Hepatocyte (in vitro differentiated cells): ENCODE results near the gene STAC2. TPM values are rescaled to one million over a fixed set of nuclear protein-coding genes. Genes with fewer than 3 reads are reported as not detected.

Experiments used
- DNase-seq: peaks from one replicate; pipeline ENCODE4 v3.0.0-alpha.2; 2016; ENCODE audit warnings: low spot score
- H2AFZ ChIP-seq: fragments of 200-600 bp; sonication (generic); 2 replicates; pipeline ENCODE4 v1.6.0; 2016; ENCODE audit warnings: antibody characterized with exemption, mild to moderate bottlenecking
- H3K27ac ChIP-seq: fragments of 200-600 bp; sonication (generic); 2 replicates; pipeline ENCODE4 v1.5.1; 2016; ENCODE audit warnings: mild to moderate bottlenecking
- H3K27me3 ChIP-seq: fragments of 200-600 bp; sonication (generic); 2 replicates; pipeline ENCODE4 v1.6.1; 2016
- H3K36me3 ChIP-seq: fragments of 200-600 bp; sonication (generic); replicated peaks from 2 replicates; pipeline ENCODE4 v1.5.1; 2016; ENCODE audit warnings: low read depth; ENCODE audit not compliant: insufficient read depth
- H3K4me1 ChIP-seq: fragments of 200-600 bp; sonication (generic); 2 replicates; pipeline ENCODE4 v1.5.1; 2016; ENCODE audit warnings: mild to moderate bottlenecking, moderate library complexity; ENCODE audit not compliant: insufficient read depth
- H3K4me2 ChIP-seq: fragments of 200-600 bp; sonication (generic); 2 replicates; pipeline ENCODE4 v1.6.0; 2016
- H3K4me3 ChIP-seq: fragments of 200-600 bp; sonication (generic); 2 replicates; pipeline ENCODE4 v1.5.1; 2016; ENCODE audit warnings: mild to moderate bottlenecking
- H3K79me2 ChIP-seq: fragments of 200-600 bp; sonication (generic); 2 replicates; pipeline ENCODE4 v1.6.0; 2017; ENCODE audit warnings: mild to moderate bottlenecking
- H3K9me2 ChIP-seq: fragments of 200-600 bp; sonication (generic); replicated peaks from 2 replicates; pipeline ENCODE4 v1.6.0; 2017; ENCODE audit warnings: mild to moderate bottlenecking; ENCODE audit not compliant: insufficient read depth
- H3K9me3 ChIP-seq: fragments of 200-600 bp; sonication (generic); 2 replicates; pipeline ENCODE4 v1.5.1; 2016; ENCODE audit warnings: low read depth, mild to moderate bottlenecking
- H4K20me1 ChIP-seq: fragments of 200-600 bp; sonication (generic); 2 replicates; pipeline ENCODE4 v1.6.0; 2016; ENCODE audit warnings: mild to moderate bottlenecking; ENCODE audit not compliant: insufficient read depth, poor library complexity, severe bottlenecking
- EZH2 ChIP-seq: fragments of 200-600 bp; sonication (generic); IDR thresholded peaks from 2 replicates; pipeline ENCODE4 v1.6.1; 2016; ENCODE audit warnings: antibody characterized with exemption, mild to moderate bottlenecking, borderline replicate concordance
- EZH2phosphoT487 ChIP-seq: fragments of 200-600 bp; sonication (generic); IDR thresholded peaks from one replicate; pipeline ENCODE4 v1.6.1; 2018; ENCODE audit warnings: antibody characterized with exemption, mild to moderate bottlenecking, low read depth, moderate library complexity; ENCODE audit not compliant: unreplicated experiment, severe bottlenecking
- WGBS: methylation state at CpG from one replicate; pipeline ENCODE4 v1.1.6; 2016; ENCODE audit warnings: low lambda C conversion rate; ENCODE audit errors: missing lambda C conversion rate; 5-methylcytosine and 5-hydroxymethylcytosine counted together
- polyA plus RNA-seq: library from polyadenylated mRNA; unstranded; fragments of >200 nt; fragmentation: Nextera tagmentation; extraction: Ambion mirVana; gene quantifications from 2 replicates; pipeline ENCODE4 v1.2.1, GENCODE V29; 2016
- total RNA-seq: library from RNA; depleted of rRNA; stranded (reverse); fragments of >200 nt; gene quantifications from 2 replicates; pipeline ENCODE4 v1.2.3, GENCODE V29; 2014
- TF ChIP-seq, protein P1 (sequence below): fragments of 200-600 bp; sonication (generic); IDR thresholded peaks from 2 replicates; pipeline ENCODE4 v1.5.1; 2016; ENCODE audit warnings: antibody characterized with exemption, mild to moderate bottlenecking; ENCODE audit not compliant: poor library complexity

The STAC2 gene
- total and polyA plus RNA-seq, 2 experiments from 2014 or later, result 0.31 TPM; not detected in 1

DNA sequence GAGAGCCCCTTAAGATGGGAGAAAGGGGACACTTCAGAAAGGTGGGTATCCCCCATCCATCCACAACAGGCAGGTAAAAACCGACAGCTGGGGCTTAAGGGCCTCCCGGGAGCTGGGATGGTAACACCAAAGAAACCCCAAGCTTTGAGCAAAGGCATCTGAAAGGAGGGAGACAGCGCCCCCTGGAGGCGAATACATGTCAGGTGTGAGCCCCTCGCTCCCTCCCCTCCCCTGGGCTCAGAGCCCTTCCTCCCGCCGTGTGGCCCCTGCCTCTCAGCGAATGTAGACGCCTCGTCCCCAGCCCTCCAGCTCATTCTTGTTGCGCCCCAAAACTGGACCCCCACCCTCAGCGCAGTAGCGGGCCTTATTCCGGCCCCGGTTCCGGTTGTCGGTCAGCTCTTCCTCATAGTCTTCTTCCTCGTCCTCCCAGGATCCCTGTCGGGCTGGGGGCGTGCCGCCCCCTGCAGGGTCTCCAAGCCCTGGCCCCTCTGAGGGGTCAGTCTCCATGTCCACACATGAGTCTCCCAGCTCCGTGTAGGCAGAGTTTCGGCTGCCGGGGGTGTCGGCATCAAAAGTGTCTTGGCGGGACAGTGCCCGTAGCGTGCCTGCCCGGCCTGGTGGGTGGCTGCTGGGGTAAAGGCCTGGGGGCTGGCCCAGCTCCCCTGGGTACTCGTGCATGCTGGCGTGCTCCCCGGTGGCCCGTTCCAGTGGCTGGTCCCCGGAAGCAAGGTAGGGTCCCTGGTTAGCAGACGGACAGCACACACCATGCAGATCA lies 50.6 kb downstream of the STAC2 start:
- Histone ChIP-seq H3K9me3 (no peaks in the 10 kb centered on the region), H3K4me1 (no peaks in the 10 kb centered on the region), H3K79me2 (no peaks in the 10 kb centered on the region), H3K4me3 (no peak overlapping the region), H3K36me3 (no peaks in the 10 kb centered on the region), H4K20me1 (no peaks in the 10 kb centered on the region), H3K9me2 (no peaks in the 10 kb centered on the region), H3K4me2 (no peak overlapping the region), H2AFZ (no peak overlapping the region), H3K27me3 (no peaks in the 10 kb centered on the region), H3K27ac (no peak overlapping the region)
- TF ChIP-seq EZH2phosphoT487, result no peak
- TF ChIP-seq EZH2, result no peak
- TF ChIP-seq, protein P1, sequence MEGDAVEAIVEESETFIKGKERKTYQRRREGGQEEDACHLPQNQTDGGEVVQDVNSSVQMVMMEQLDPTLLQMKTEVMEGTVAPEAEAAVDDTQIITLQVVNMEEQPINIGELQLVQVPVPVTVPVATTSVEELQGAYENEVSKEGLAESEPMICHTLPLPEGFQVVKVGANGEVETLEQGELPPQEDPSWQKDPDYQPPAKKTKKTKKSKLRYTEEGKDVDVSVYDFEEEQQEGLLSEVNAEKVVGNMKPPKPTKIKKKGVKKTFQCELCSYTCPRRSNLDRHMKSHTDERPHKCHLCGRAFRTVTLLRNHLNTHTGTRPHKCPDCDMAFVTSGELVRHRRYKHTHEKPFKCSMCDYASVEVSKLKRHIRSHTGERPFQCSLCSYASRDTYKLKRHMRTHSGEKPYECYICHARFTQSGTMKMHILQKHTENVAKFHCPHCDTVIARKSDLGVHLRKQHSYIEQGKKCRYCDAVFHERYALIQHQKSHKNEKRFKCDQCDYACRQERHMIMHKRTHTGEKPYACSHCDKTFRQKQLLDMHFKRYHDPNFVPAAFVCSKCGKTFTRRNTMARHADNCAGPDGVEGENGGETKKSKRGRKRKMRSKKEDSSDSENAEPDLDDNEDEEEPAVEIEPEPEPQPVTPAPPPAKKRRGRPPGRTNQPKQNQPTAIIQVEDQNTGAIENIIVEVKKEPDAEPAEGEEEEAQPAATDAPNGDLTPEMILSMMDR, result peak; percentile 74
- peak; percentile 85 for DNase-seq
- WGBS, result 75% methylated on average over 28 of the region's 35 CpGs

GRCh38 chr17:39173526-39174274 lies 52.0 kb downstream of the STAC2 start:
- TF ChIP-seq EZH2phosphoT487 (no peak), EZH2 (no peak)
- TF ChIP-seq, protein P1, result no peak
- 76% methylated on average over 7 of the region's 10 CpGs for WGBS
- no peak for DNase-seq
- Histone ChIP-seq H3K36me3 (no peaks in the 10 kb centered on the region), H3K4me1 (no peaks in the 10 kb centered on the region), H2AFZ (no peak overlapping the region), H3K9me2 (no peaks in the 10 kb centered on the region), H3K4me2 (no peak overlapping the region), H3K27me3 (no peaks in the 10 kb centered on the region), H3K9me3 (no peaks in the 10 kb centered on the region), H4K20me1 (no peaks in the 10 kb centered on the region), H3K27ac (no peak overlapping the region), H3K4me3 (no peak overlapping the region), H3K79me2 (no peaks in the 10 kb centered on the region)

DNA sequence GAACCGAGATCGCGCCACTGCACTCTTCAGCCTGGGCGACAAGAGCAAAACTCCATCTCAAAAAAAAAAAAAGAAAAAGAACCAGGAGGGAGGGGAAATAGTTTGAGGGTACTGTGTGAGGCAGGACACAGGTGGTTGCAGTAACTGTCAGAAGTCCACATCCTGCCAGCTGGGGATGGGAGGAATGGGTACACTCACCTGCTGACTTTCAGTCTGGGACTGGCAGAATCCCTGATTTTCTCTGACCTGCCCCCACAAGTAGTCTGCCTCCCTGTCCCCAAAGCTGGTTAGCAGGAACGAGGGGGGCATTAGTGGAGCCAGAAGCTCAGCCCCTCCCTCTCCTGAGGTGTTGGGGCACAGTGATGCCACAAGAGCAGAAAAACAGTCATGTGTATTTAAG lies 52.7 kb downstream of the STAC2 start:
- Histone ChIP-seq H3K4me1 (no peaks in the 10 kb centered on the region), H3K9me3 (no peaks in the 10 kb centered on the region), H4K20me1 (no peaks in the 10 kb centered on the region), H3K9me2 (no peaks in the 10 kb centered on the region), H3K27me3 (no peaks in the 10 kb centered on the region), H3K4me3 (no peak overlapping the region), H3K36me3 (no peaks in the 10 kb centered on the region), H3K27ac (no peak overlapping the region), H3K4me2 (no peak overlapping the region), H2AFZ (no peak overlapping the region), H3K79me2 (no peaks in the 10 kb centered on the region)
- WGBS, result 96% methylated on average over 4 of the region's 5 CpGs
- TF ChIP-seq, protein P1, result no peak
- TF ChIP-seq EZH2 (no peak), EZH2phosphoT487 (no peak)
- no peak for DNase-seq
